DMS53 treated with DMSO at 0.1 percent for 48 hours (cell line): ENCODE measurements around the gene SPTSSA.
"Not testable (repeated sequence)": the region's sequence is repeated elsewhere in the genome, so short reads cannot be mapped to it uniquely, and the experiment has no call there.

Experiments used
- DNase-seq: peaks from one replicate; lab custom pipeline; 2025; ENCODE audit not compliant: unreplicated experiment; lab: John Stamatoyannopoulos, UW

SPTSSA gene

DNA sequence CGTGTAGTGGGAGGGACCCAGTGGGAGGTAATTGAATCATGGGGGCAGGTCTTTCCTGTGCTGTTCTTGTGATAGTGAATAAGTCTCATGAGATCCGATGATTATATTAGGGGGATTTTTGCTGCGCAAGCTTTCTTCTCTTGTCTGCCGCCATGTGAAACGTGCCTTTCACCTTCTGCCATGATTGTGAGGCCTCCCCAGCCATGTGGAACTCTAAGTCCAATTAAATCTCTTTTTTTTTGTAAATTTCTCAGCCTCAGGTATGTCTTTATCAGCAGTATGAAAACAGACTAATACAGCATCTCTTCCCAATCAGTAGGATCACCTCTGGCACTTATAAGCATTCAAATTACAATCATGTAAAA, 34.0 kb downstream of the SPTSSA start:
- DNase-seq, result not testable (repeated sequence)

DNA sequence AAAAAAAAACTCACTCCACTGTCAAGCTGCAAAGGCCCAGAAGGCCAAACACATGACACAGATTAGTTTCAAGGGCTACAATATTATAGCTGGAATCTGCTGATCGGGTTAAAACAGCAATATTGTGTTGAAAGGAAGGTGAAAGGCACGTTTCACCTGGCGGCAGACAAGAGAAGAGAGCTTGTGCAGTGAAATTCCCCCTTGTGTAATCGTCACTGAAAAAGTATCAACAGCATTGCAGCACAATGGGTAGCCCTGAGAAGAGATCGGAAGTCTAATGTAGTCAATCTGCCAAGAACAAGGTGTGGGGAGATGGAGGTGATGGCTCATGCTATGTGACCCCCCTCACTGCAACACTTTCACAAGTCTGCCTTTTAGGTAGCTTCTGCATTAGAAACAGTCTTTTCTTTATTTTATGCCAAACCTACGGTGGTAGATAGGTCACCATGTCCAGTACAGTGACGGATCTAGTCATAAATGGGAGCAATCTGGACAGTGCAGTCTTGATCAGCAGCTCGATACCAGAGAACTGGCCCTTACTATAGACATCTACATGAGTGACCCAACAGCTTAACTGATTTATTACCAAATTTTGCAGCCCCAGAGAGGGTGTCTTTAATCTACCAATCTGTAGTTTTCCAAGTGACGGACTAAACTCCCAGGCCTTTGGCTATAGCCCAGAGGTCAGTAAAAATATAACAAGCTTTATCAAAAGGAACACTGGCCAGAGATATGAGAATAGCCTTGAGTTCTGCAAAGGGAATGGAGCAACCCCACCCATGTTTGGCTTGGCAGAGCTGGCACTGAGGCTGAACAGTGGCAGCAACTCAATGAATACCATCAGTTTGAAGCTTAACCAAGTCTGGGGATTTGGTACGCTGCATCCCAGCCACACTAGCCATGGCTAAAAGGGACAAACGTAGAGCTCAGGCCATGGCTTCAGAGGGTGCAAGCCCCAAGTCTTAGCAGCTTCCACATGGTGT, 35.4 kb downstream of the SPTSSA start:
- DNase-seq, result no peak

DNA sequence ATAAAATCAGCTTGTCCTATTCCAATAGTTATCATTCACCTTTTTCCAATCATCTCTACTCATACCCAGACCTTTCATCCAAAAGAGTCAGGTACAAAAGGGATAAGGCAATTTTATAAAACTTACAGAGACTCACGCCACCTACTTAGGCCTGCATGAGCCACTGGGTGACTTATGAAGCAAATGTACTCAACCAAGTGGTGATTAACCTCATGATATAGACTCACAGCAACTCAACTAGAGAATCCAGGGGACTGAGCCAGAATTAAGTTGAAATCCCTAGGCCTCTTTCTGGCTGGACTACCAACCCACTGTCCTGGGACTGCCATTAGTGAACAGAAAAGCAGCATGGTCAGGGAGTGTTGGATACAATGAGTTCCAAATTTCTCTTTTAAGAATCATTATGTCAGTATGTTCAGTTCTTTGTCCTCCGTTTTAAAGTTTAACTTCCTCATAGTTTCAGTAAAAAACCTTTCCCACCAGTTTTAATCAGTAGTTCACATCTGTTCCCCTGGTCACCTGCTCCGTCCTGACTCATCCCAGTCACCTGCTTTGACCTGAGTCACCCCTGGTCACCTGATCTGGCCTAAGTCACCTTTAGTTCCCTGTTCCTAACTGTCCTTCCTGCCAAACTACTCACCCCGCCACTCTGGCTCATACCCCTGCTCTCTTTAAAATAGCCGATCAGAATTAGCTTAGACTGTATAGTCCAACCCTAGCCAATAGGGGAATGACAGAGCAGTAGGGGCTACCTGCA, 36.8 kb downstream of the SPTSSA start:
- peak; percentile 35 for DNase-seq

DNA sequence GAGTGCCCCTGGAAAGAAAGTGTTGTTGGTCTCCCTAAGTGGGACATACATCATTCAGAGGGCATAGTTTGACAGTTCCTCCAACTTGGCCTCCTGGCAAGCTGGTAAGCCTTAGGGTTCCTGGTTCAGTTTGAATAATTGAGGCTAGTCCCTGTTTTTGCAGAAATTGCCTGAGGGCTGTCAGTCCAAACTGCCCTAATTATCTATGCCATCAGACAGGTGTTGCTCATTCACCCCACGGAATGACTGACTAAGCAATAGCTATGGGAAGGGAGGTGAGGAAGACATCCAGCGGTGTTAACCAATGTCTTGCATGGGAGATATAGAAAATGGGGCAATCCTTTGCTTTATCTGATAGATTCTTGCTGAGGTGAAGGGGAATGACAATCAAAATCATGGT, 37.6 kb downstream of the SPTSSA start:
- DNase-seq, result no peak

- no peak for DNase-seq
Measured at GRCh38 chr14:34423445-34423844, 38.6 kb downstream of the SPTSSA start.

DNA sequence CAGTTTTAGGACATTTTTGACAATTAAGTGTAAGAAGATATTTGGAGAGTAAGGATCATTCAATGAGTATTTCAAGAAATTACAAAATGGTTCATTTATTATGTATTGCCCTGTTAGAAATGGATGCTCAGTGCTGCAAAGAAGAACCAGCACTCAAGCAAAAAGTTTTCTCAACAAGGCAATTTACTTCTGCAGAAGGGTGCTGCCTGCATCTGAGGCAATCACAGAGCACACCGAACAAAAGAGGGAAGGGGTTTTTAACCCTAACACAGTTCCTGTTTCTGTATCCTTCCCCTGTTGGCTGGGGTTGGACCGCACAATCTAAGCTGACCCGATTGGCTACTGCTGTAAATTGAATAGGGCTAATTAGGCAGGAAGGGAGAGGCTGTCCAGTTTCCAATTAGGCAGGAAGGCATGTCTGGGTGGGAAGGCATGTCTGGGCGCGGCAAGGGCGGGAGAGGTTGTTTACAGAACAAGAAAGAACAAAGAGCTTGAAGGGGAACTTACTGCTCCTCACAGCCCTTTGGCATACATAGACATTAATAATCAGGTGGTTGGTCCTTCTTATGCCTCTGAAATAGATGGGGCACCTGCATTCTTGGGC, 41.4 kb downstream of the SPTSSA start:
- no peak for DNase-seq

DNA sequence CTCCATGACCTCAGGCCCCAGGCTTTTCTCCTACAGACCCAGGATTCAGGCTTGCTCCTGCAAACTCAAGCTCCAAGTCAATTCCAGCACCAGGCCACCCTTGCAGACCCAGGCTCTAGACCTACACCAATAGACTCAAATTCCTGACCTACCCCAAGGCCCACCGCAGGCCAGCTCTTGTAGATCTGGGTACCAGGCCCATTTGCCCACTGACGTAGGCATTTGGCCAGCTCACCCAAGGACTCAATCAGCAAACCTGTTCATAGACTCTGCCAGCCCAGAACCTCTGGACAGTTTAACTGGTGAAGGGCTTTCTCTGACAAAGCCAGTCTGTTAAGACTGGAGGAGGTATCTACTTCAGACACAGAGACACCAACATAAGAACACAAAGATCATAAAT, 52.3 kb downstream of the SPTSSA start:
- DNase-seq, result no peak

GRCh38 chr14:34407951-34408350, 54.1 kb downstream of the SPTSSA start:
- DNase-seq, result no peak

DNA sequence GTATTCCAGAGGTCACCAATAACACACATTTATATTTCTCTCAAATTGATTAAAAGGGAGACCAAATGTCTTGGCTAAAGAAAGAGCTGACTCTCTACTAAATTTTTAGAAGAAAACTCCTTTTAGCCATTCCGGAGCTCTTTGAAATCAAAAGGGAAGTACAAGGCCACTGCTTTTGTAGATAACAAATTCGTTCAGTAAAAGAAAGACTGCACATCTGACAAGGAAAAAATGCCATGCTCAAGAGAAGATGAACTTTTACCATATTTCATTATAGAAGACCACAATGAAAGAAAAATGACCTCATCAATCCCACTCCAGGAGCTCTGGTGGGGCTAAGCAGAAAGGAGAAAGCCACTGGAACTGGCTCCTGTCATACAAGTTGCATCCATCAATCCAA, 57.6 kb downstream of the SPTSSA start:
- no peak for DNase-seq

- no peak for DNase-seq
Measured at GRCh38 chr14:34403646-34404045, 58.4 kb downstream of the SPTSSA start.

GRCh38 chr14:34398024-34398423, 64.0 kb downstream of the SPTSSA start:
- no peak for DNase-seq

DNA sequence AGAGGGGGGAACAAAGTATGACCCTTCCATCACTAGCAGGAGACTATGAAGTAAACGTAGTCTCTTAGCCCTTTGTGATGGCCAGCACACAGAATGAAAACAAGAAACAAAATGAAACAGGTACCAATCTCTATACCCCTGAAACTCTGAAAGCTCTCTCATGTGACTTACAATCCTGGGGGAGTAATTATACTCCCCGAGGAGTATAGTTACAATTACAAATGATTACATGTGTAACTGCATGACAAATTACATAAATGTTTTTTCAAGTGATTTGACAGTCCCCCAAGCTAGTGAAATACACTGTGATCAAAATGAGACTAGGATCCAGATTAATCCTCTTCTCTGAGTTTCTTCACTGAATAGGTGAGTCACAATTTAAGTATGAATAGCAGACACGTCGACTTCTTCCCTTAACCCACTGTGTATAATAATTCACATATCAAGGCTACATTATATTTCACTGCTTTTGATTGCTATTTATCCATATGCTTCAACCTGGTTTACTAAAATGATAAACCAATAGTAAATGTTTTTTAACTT, 74.0 kb downstream of the SPTSSA start:
- DNase-seq, result no peak

DNA sequence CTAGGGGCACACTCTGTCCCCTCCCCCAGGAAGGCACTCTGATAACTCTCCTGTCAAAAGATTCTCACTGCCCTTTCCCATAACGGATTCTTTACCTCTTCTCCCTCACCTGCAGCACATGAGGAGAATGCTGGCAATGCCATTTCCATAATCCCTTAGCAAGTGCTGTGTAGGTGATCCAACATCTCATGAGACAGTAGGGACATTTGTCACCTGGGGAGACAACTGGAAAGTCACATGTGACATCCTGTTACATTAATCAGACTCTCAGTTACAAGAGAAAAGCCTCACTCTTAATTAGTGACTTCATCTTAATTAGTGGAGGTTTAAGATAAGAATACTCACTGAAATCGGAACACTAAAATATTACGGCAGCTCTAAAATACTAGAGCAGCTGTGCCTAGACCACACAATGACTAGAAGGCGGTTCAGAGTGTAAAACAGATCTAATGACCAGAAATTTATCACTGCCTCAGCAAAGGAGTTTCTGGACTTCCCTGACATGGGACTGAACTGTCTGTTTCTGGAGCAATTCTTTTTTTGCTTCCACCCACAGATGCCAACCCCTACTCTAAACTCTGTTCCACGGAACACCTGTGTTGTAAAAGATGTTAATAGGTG, 75.1 kb downstream of the SPTSSA start:
- no peak for DNase-seq

GRCh38 chr14:34385881-34386280, 76.2 kb downstream of the SPTSSA start:
- not testable (repeated sequence) for DNase-seq

GRCh38 chr14:34383839-34384238, 78.2 kb downstream of the SPTSSA start:
- DNase-seq, result no peak
